Measurements from ENCODE around the gene OR5V1. TPM values are rescaled to one million over a fixed set of nuclear protein-coding genes. Genes with fewer than 3 reads are reported as not detected.

OR5V1 gene
- total and polyA plus RNA-seq, 2 of the 4 experiments (the other 2 are of a cell fraction) = not detected

- no peak overlapping the region for H3K4ac ChIP-seq (ENCODE audit: low read depth, low read length)
- H2AK9ac ChIP-seq (replicated peaks; ENCODE audit: low read depth, low read length, poor library complexity) = no peak overlapping the region
- H2BK120ac ChIP-seq (ENCODE audit: low read depth, low read length) = no peak overlapping the region
- H3K9me3 ChIP-seq (ENCODE audit: control insufficient read depth, insufficient read depth, low read length) = peaks cover 4% of the 10 kb centered on the region
- no peak overlapping the region for H3K56ac ChIP-seq (ENCODE audit: extremely low read depth, insufficient read depth, low read length)
- no peak overlapping the region for H2AFZ ChIP-seq (replicated peaks; ENCODE audit: low read length, poor library complexity)
- no peak overlapping the region for H3K9ac ChIP-seq (ENCODE audit: low read depth, low read length)
- ATAC-seq (ENCODE audit: low read depth) = no peak
- H3K36me3 ChIP-seq (ENCODE audit: control insufficient read depth, insufficient read depth, low read length) = no peaks in the 10 kb centered on the region
- dilution Hi-C loops (cut with HindIII; ENCODE audit: low sequenced_read_pairs, unreplicated experiment) = no loop called here
- no peak overlapping the region for H4K8ac ChIP-seq (ENCODE audit: low read depth in 2 of 2, low read length in 2 of 2)
- H3K4me1 ChIP-seq (ENCODE audit: control insufficient read depth, insufficient read depth, low read length) = no peaks in the 10 kb centered on the region
- no peak overlapping the region for H4K91ac ChIP-seq (ENCODE audit: insufficient read depth, low read depth, low read length)
- H3K4me2 ChIP-seq (ENCODE audit: low read depth, low read length) = no peak overlapping the region
- in situ Hi-C loops (cut with MboI; ENCODE audit: low sequenced_read_pairs) = no loop called here
- H3K27me3 ChIP-seq (ENCODE audit: control insufficient read depth, insufficient read depth, low read length) = no peaks in the 10 kb centered on the region
- no peaks in the 10 kb centered on the region for H4K20me1 ChIP-seq (ENCODE audit: insufficient read depth, low read length)
- H3K79me1 ChIP-seq (ENCODE audit: low read depth in 1 of 2, low read length in 2 of 2) = no peaks in the 10 kb centered on the region
- H2BK15ac ChIP-seq (ENCODE audit: low read depth, low read length) = no peak overlapping the region
- no peak overlapping the region for H4K5ac ChIP-seq (ENCODE audit: low read depth, low read length)
- no peak overlapping the region for H3K18ac ChIP-seq (ENCODE audit: low read depth, low read length)
- POLR2A ChIA-PET (ENCODE audit: unreplicated experiment) = no interaction called here
- no CpG with 5 or more reads among the region's 2 CpGs for WGBS, 2 experiments (ENCODE audit: extremely low coverage in 2 of 2, insufficient read length in 1 of 2)
- H3K14ac ChIP-seq (replicated peaks; ENCODE audit: low read depth, low read length) = no peak overlapping the region
- H3K23ac ChIP-seq (ENCODE audit: low read depth, low read length) = no peak overlapping the region
- no peak overlapping the region for H2AK5ac ChIP-seq (ENCODE audit: low read depth, low read length)
- no TSS peak for BruUV-seq (replicated peaks)
- H2BK5ac ChIP-seq (ENCODE audit: low read depth, low read length, poor library complexity, severe bottlenecking) = no peak overlapping the region
- no peak overlapping the region for H2BK20ac ChIP-seq (ENCODE audit: low read depth, low read length)
- no peak overlapping the region for H3K27ac ChIP-seq (ENCODE audit: insufficient read depth, low read length)
- TF ChIP-seq SMC3 (IDR thresholded peaks at IDR 0.05; ENCODE audit: low read depth, low read length) = no peak
- TF ChIP-seq RAD21 (IDR thresholded peaks at IDR 0.05; ENCODE audit: low read length) = no peak
- no peak for DNase-seq
- H3K4me3 ChIP-seq (ENCODE audit: insufficient read depth, low read depth, low read length) = no peak overlapping the region
- CTCF ChIA-PET = interaction anchor here (0.7 kb wide), 1 partner anchor 496 kb away, joined by 4 read pairs; no protein-coding TSS in a partner anchor
- H3K9me1 ChIP-seq (ENCODE audit: insufficient read depth, low read length) = no peaks in the 10 kb centered on the region
- intact Hi-C loops (cut with micrococcal nuclease) = no loop called here
These were observed 48.7 kb downstream of the OR5V1 start for GRCh38 chr6:29319931-29320330.

Other genes starting within 250 kb of the OR5V1 start
- not detected in 2 replicates for gene OR2J2, start 198.0 kb downstream of the OR5V1 start, total RNA-seq (2012; rRNA removed)
- gene OR2J2, start 198.0 kb downstream of the OR5V1 start, polyA plus RNA-seq (2012; rRNA removed) = not detected in 2 replicates
- not detected in 2 replicates for gene OR14J1, start 67.2 kb downstream of the OR5V1 start, total RNA-seq (2012; rRNA removed)
- not detected in 2 replicates for gene OR14J1, start 67.2 kb downstream of the OR5V1 start, polyA plus RNA-seq (2012; rRNA removed)
- gene OR12D3, start 6.4 kb upstream of the OR5V1 start, total RNA-seq (2012; rRNA removed) = not detected in 2 replicates
- not detected in 2 replicates for gene OR12D3, start 6.4 kb upstream of the OR5V1 start, polyA plus RNA-seq (2012; rRNA removed)
- gene OR12D2, start 26.8 kb upstream of the OR5V1 start, total RNA-seq (2012; rRNA removed) = not detected in 2 replicates
- gene OR12D2, start 26.8 kb upstream of the OR5V1 start, polyA plus RNA-seq (2012; rRNA removed) = not detected in 2 replicates
- not detected in 2 replicates for gene OR12D1, start 46.1 kb upstream of the OR5V1 start, total RNA-seq (2012; rRNA removed)
- not detected in 2 replicates for gene OR12D1, start 46.1 kb upstream of the OR5V1 start, polyA plus RNA-seq (2012; rRNA removed)
- not detected in 2 replicates for gene OR10C1, start 70.4 kb upstream of the OR5V1 start, total RNA-seq (2012; rRNA removed)
- not detected in 2 replicates for gene OR10C1, start 70.4 kb upstream of the OR5V1 start, polyA plus RNA-seq (2012; rRNA removed)
- not detected in 2 replicates for gene OR11A1, start 88.2 kb upstream of the OR5V1 start, total RNA-seq (2012; rRNA removed)
- not detected in 2 replicates for gene OR11A1, start 88.2 kb upstream of the OR5V1 start, polyA plus RNA-seq (2012; rRNA removed)
- not detected in 2 replicates for gene OR2H1, start 88.3 kb upstream of the OR5V1 start, total RNA-seq (2012; rRNA removed)
- gene OR2H1, start 88.3 kb upstream of the OR5V1 start, polyA plus RNA-seq (2012; rRNA removed) = not detected in 2 replicates
- not detected in 2 replicates for gene MAS1L, start 119.1 kb upstream of the OR5V1 start, total RNA-seq (2012; rRNA removed)
- gene MAS1L, start 119.1 kb upstream of the OR5V1 start, polyA plus RNA-seq (2012; rRNA removed) = not detected in 2 replicates
- not detected in 2 replicates for gene UBD, start 190.9 kb upstream of the OR5V1 start, total RNA-seq (2012; rRNA removed)
- gene UBD, start 190.9 kb upstream of the OR5V1 start, polyA plus RNA-seq (2012; rRNA removed) = not detected in 2 replicates
- not detected in 2 replicates for gene OR2H2, start 216.3 kb upstream of the OR5V1 start, total RNA-seq (2012; rRNA removed)
- gene OR2H2, start 216.3 kb upstream of the OR5V1 start, polyA plus RNA-seq (2012; rRNA removed) = not detected in 2 replicates